HG03196 (cell line): ENCODE data around the gene GAPT.

Experiments used
- ATAC-seq: cut with Tn5 transposase; IDR thresholded peaks from one replicate; pipeline ENCODE4 v1.9.1; 2021; ENCODE audit not compliant: unreplicated experiment

GAPT gene

DNA sequence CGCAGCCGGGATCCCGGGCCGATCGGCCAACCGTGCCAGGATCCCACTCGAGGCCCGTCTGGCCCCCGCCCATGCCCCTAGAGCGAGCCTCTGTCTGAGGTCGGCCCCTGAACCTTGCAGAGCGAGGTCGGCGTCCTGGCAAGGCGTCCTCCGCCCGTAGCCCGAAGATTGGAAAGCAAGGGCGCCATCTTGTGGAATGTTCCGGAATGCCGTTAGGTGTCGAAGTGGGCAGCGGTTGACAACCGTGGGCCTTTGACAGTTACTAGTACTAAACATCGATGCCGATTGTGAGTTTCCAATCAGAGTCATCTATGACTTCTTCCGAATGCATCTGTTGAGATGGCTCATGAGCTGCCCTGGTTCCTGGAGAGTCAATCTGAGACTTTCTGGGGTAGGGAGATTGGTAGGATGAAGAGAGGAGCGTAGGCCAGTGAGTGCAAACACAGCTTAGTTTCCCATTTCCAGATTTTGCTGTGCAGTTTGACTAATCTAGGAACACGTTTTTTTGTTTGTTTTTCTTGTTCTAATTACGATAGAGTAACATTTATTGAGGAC lies 30.4 kb upstream of the GAPT start:
- peak; percentile 81 for ATAC-seq

DNA sequence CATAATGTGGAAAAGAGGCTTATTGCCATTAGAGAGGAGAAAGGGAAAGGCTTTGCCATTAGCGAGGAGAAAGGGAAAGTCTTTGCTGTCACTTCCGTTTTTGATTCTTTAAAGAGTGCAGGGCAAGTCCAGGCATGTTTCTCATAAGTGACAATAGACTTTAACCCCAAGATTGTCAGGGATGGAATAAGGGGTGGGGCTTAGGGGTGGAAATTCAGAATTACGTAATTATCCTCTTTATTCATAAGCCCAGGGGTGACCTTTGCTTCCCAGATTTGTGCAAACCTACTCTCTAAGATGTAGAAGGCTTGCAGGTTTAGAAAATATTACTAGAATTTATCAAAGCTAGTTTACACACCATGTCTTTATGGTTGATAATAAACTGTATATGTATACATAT lies 29.1 kb upstream of the GAPT start:
- ATAC-seq = no peak

DNA sequence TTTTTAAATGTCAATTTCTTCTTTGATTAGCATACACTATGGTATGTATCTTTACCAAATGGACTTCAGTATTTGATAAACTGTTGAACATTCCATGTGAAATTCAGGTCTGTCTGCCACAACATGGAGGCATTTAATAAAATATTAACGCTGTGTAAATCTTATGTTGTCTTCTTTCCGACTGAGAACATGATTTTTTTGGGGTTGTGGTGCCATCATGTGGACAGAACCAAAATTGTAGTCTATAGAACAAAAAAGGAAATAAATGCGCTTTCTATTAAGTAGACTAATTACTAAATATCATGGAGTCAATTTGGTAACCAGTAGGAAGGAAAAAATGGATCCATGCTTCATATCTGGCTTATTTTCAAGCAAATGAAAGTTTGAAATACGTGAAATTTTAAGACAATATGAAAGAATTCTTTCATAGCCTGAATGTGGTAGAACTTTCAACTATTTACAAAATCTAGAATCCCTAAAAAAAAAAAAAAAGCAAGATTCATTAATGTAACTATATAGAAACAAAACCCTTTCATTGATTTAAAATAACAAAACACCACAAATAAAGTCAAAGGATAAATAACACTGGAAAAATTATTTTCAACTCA lies 28.5 kb upstream of the GAPT start:
- no peak for ATAC-seq

DNA sequence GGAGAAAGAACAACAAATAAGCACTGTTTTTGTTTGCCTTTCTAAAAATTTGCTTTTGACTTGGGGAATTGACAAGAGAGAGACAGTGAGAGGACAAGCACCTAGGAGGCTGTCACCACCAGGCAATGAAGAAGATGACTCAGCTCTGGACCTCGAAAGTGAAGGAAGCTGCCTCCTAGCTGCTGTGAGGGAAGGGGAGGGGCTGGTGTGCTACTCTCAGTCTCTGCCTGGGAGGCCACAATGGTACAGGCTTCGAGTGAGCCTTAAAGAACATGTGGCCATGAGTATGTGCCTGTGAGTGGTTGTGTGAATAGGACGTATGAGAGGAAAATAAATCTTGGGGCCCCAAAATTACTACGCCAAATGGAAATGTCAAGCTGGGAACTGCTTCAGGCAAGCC lies 24.3 kb upstream of the GAPT start:
- ATAC-seq = peak; percentile 96

DNA sequence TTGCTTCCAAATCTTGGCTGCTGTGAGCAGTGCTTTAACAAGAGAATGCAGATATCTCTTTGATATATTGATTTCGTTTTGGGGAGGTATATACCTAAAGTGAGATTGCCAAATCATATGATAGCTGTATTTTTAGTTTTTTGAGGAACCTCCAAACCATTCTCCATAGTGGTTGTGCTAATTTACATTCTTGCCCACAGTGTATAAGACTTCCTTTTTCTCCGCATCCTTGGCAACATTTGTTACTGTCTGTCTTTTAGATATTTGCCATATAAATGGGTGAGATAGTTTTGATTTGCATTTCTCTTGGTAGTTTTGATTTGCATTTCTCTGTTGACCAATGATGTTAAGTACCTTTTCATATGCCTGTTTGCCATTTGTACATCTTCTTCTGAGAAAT lies 21.3 kb upstream of the GAPT start:
- ATAC-seq = no peak

DNA sequence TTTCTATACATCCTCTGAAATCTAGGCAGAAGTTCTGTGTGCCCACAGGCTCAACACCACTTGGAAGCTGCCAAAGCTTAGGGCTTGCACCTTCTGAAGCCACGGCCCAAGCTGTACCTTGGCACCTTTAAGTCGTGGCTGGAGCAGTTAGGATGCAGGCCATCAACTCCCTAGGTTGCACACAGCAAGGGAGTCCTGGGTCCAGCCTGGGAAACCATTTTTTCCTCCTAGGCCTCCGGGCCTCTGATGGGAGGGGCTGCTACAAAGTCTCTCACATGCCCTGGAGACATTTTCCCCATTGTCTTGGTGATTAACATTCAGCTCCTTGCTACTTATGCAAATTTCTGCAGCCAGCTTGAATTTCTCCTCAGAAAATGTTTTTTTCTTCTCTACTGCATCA lies 15.8 kb upstream of the GAPT start:
- ATAC-seq = no peak

DNA sequence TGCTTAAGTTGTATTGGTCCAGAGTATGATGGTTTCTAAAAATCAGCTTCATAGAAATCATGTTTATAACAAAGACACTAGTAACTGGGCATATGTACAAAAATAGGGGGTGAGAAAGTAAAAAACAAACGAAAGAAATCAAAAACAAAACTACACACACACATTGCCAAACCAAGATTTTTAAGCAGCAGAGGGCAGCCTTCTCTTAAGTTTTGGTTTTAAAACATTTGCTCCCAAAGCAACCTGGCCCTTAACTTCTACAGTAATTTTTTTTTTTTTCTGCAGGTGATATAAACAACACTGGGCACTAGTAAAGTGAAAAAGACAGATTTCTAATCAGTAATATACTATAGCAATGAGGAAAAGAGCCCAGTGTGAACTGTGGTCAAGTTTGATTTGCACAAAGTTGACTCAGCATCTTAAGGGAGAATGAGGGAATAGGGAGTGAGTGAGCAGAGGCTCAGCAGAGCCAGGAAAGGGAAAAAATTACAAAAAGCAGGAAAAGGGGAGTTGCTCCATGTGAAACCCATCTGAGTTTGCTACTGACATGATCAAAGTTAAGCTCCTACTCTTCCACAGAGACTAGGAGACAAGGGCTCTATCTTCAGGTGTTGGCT lies 13.4 kb upstream of the GAPT start:
- ATAC-seq = no peak

DNA sequence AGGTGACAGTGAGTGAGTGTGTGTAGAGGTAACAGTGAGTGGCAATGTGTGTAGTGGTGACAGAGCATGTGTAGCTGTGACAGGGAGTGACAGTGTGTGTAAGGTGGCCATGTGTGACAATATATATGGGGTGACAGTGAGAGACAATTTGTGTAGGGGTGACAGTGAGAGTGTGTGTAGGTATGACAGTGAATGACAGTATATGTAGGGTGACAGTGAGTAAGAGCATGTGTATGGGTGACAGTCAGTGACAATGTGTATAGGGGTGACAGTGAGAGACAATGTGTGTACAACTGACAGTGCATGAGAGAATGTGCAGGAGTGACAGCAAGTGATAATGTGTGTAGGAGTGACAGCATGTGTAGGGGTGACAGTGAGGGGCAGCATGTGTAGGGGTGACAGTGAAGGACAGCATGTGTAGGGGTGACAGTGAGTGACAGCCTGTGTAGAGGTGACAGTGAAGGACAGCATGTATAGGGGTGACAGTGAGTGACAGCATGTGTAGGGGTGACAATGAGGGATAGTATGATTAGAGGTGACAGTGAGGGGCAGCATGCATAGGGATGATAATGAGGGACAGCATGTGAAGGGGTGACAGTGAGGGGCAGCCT lies 10.1 kb upstream of the GAPT start:
- no peak for ATAC-seq

DNA sequence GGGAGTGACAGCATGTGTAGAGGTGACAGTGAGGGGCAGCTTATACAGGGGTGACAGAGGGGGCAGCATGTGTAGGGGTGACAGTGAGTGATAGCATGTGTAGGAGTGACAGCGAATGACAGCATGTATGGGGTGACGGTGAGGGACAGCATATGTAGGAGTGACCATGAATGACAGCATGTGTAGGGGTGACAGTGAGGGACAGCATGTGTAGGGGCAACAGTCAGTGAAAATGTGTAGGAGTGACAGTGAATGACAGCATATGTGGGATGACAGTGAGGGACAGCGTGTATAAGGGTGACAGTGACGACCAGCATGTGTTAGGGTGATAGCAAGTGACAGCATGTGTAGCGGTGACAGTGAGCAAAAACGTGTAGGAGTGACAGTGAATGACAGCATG lies 9.4 kb upstream of the GAPT start:
- ATAC-seq = no peak

DNA sequence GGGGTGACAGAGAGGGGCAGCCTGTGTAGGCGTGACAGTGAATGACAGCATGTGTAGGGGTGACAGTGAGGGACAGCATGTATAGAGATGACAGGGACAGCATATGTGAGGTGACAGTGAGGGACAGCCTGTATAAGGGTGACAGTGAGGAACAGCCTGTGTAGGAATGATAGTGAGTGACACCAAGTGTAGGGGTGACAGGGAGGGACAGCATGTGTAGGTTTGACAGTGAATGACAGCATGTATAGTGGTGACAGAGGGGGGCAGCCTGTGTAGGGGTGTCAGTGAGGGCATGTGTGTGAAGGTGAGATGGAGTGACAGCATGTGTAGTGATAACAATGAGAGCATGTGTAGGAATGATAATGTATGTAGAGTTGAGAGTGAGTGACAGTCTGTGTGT lies 8.7 kb upstream of the GAPT start:
- no peak for ATAC-seq

DNA sequence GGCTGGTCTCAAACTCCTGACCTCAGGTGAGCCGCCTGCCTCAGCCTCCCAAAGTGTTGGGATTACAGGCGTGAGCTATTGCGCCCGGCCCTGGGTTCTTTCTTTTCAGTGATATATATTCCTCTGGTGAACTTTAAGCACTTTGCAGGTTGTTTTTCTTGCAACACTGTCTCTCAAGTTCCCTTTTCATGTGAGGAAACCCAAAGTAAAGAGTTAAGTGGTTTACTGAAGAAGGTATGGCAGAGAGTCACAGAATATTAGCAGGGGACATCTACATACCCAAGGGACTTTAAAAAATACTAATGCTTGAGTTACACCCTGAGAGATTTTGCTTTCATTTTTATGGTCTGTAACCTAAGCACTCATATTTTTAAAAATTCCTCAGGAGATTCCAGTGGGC lies 6.7 kb upstream of the GAPT start:
- no peak for ATAC-seq

DNA sequence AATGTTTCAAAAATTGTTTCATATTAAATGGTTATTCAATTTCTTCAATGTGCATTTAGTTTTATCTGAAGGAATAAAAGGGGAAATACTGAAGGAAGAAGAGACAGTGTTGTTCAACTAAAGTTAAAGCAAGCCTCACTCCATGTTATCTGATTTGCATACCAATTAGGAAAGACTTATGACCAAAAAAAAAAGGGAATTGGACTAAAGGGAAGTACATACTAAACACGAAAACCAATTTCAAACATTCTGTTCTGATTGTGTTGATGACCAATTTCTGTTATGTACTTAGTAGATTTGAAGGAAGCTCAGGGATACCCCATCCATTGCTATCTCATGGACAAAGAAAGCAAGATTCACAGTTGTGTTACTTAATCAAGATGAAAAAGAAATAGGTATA lies 4.9 kb upstream of the GAPT start:
- no peak for ATAC-seq

DNA sequence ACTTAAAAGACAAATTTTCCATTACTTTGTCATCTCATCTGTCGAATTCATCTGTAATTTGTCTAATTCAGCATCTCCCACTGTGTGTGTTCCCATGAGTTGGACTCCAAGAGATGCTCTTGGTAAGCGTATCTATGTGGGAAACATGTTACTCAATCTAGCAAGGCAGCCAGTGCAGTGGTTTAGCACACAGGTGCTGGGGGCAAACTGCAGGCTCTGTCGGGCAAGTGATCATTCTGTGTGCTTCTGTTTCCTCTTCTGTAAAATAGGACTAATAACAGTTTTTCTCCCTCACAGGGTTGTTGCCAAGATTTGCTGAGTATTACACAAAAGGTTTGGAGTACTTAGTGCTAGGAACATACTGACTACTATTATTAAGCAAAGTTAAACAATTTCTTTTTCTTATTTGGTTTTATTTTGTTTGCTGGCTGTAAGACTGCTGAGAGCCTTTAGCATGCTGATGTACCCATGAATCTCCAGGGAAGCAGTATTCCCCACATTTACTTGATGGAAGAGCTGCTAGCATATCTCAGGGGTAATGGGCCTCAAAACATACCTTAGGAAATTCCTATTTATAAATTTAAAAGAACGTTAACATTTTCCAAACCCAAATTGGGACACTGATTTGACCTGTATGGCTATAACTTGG lies 709 bp upstream of the GAPT start:
- ATAC-seq = no peak

DNA sequence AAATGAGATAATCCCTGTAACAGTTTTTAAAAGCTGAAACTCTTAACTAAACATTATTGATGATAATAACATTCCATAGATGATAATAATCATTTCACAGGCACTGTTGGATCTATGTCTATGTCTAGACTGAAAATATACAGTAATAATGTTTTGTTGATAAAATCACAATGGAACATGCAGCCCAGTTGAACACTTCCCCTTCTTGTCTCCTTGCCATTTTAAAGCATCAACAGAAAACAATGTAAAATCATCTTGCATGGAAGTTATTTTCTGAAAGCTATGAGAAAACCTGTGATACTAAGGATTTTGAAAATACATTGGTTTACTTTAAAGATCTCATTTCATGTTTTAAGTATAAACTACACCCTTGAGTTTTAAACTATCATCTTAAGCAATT lies 1.9 kb downstream of the GAPT start:
- no peak for ATAC-seq

DNA sequence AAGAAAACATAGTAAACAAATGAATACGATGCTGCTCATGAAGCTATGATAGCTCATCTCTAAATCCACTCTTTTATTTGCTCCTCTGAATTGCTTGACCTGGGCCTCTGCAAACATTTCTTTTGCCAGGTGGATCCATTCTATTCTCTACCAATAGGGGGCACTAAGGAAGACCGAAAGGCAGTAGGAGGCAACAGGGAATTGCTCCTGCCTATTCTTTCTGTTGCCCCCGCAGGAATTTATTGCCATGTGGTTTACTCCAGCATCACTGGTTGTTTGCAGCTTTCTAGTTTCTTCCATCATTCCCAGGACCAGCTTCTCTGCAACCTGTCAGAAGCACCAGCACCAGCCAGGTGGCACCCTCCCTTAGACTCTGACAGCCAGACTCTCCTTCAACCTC lies 5.3 kb downstream of the GAPT start:
- no peak for ATAC-seq

DNA sequence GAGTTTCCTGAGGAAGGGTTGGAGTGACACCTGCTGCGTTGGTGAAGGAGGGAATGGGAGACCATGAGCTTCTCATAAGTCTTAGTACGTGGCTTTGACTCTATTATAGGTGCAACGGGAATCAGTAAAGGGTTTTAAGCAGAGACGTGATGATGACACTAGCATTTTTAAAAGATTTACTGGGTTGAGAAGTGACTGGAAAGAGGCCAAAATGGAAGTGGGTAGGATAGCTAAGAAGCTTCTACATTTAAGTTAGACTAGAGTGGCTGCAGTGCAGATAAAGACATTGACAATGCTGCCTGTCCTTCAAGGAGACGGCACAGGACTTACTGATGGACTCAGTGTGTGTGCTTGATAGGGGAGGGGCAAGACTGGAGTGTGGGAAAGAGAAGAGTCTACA lies 6.2 kb downstream of the GAPT start:
- no peak for ATAC-seq

DNA sequence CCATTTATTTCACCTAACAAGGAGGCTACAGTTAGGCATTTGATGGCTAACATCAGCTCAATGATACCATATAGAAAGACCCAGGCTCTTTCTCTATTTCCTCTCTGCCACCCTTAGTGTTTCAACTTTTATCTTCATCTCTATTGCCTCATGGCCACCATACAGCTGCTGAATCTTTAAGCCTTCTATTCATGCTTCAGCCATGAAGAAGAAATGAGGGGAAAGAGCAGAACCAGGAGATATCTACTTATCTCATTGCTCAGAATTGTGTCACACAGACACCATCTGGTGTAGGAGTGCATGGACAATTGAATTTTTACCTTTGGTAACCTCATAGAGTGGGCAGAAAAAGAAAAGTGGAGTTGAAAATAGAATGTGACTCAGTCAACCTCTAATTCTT lies 6.7 kb downstream of the GAPT start:
- no peak for ATAC-seq

DNA sequence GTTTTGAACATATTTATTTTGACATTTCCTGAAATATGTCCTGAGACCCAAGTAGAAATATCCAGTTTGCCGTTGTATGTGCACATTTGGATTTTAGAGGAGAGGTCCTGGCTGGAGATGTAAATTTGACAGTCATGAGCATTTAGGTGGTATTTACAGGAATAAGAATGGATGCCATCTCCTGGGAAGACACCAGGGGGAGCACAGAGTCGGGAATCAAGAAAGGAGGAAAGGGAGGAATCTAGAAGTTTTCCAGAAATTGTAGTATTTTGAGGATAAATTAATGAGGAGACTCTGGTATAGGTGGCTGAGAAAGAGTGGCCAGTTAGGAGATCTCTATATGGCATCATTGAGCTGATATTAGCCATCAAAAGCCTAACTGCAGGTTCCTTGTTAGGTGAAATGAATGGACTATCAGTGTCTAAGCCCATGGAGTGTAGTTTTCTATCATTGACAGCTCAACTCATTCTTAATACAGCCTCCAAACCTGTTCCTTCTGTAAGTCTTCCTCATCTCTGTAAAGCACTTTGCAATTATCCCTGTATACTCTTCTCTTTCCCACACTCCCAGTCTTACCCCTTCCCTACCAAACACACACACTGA lies 7.2 kb downstream of the GAPT start:
- ATAC-seq = no peak

DNA sequence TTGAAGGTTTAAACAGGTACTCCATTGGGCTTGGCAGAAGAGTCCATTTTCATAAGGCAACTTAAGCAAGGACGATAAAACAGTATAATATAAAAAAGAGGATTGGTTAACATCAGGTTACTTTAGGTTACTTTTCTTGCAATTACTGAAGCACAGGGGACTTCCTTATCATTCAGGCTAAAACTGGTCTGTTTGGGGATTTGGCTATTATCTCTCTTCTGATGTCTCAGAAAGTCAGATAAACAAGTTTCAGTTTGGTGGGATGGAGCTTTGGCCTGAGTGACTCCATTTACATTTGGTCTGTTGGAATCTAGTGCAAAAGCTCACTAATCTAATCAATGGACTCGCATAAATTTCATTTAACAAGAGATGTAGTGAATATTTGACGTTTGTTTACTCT lies 8.0 kb downstream of the GAPT start:
- ATAC-seq = no peak

DNA sequence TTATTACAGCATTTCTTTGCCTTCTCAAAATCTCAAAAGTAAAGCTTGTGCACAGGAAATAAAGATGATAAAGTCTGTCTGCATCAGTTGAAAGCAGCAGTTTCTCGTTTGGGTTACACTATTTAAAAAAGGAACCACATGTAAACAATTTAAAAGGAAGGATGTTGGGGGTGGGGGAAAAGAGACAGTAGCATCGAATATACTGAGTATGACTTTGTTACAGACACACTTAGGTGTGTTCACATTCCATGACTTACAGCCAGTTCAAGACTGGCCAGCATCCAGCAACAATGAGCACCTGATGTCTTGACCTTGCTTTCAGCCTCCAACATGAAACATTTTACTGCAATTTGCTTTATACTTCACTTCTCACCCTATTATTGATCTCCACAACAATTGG lies 8.7 kb downstream of the GAPT start:
- no peak for ATAC-seq

DNA sequence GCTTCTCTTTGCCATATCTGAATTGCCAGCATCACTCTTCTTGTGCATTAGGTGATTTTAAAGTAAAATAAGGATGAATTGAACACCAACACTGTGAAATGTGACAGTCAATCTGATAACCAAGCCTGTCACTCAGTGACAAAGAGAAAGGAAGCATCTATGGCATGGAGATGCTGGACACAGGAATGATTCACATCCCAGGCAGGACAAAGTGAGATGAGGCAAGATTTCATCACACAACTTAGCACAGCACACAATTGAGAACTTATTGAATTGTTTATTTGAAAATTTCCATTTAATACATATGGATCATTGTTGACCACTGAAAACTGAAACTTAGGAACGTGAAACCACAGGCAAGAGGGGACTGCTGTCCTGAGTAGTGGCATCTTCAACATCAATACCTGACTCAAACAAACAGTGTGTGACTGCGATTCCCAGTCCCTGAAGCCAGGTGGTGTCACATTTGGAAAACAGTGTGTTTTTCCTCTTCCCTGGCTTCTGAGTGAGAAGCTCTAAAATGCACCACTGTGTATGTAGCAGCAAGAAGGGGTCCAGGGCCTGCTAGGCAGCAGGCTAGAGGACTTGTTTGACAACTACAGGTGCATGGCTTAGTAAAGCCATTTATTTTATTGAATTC lies 10.7 kb downstream of the GAPT start:
- ATAC-seq = no peak
